ENCODE data around the gene TCEANC. TPM values are rescaled to one million over a fixed set of nuclear protein-coding genes. Genes with fewer than 3 reads are reported as not detected.
"Not testable (repeated sequence)": the region's sequence is repeated elsewhere in the genome, so short reads cannot be mapped to it uniquely, and the experiment has no call there.

Gene TCEANC
- total RNA-seq, 1 donor from 2014 or later: 8.4 TPM

DNA sequence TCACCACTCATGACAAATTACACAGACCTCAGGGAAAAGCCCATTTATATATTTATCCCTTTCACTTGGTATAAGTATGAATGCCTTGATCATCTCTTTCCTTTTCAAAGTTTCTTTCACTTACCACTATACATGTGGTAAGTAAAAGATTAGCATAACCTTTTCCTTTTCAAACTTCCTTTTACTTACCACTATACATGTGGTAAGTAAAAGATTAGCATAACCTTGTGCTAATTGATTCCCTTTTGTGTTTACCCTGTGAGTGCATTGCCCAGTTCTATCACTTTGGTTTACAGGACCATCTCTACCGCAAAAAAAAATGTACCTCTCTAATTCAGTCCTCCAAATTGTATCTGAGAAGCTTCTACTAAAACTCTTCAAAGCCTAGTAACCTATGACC, 32.7 kb upstream of the TCEANC start:
- DNase-seq: no peak
- no peaks in the 10 kb centered on the region for H3K27me3 ChIP-seq (ENCODE audit: low read depth)
- intact Hi-C loops (cut with DNase I): no loop called here
- no peak overlapping the region for H3K4me3 ChIP-seq
- H3K9me3 ChIP-seq: no peaks in the 10 kb centered on the region
- no peak overlapping the region for H3K27ac ChIP-seq
- no peaks in the 10 kb centered on the region for H3K36me3 ChIP-seq
- no peak for TF ChIP-seq CTCF (IDR thresholded peaks at IDR 0.05)
- ATAC-seq: no peak
- H3K4me1 ChIP-seq: no peaks in the 10 kb centered on the region

- no peaks in the 10 kb centered on the region for H3K4me1 ChIP-seq
- intact Hi-C loops (cut with DNase I): no loop called here
- no peak for TF ChIP-seq CTCF (IDR thresholded peaks at IDR 0.05)
- H3K27me3 ChIP-seq (ENCODE audit: low read depth): no peaks in the 10 kb centered on the region
- no peaks in the 10 kb centered on the region for H3K36me3 ChIP-seq
- ATAC-seq (no peak), DNase-seq (no peak)
- H3K9me3 ChIP-seq: no peaks in the 10 kb centered on the region
- no peak overlapping the region for H3K4me3 ChIP-seq
- H3K27ac ChIP-seq: no peak overlapping the region
These were observed 30.5 kb upstream of the TCEANC start for GRCh38 chrX:13622401-13622964.

DNA sequence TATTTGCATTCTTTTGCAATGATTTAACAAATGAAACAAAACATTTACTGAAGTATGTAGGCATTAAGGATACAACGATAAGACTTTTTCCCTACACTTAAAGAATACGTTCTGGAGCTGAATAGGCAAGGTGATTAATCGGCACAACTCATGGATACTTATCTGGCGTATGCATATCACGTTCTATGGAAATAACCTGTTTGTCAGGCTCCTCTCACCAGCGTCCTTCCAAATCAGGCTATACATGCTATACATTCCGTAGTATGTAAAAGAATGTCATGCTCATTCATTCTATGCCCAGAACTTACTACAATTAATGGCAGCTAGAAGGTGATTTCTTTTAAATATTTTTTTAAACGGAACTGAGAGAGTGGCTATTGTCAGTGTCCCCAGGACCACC, 25.6 kb upstream of the TCEANC start:
- TF ChIP-seq CTCF (IDR thresholded peaks at IDR 0.05): no peak
- H3K27ac ChIP-seq: no peak overlapping the region
- DNase-seq (no peak), ATAC-seq (no peak)
- intact Hi-C loops (cut with DNase I): no loop called here
- no peaks in the 10 kb centered on the region for H3K27me3 ChIP-seq (ENCODE audit: low read depth)
- H3K36me3 ChIP-seq: no peaks in the 10 kb centered on the region
- no peaks in the 10 kb centered on the region for H3K9me3 ChIP-seq
- no peak overlapping the region for H3K4me3 ChIP-seq
- H3K4me1 ChIP-seq: no peaks in the 10 kb centered on the region

DNA sequence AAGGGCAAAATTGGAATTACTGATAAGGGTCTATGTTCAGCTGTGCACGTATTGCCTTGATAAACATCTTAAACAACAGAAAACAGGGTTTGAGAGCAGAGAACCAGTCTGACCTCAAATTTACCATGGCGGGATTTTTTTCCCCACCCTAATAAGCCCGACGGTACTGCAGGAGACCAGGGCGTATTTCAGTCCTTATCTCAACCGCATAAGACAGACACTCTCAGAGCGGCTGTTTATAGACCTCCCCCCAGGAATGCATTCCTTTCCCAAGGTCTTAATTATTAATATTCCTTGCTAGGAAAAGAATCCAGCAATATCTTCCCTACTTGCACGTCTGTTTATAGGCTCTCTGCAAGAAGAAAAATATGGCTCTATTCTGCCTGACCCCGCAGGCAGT, 15.7 kb upstream of the TCEANC start:
- ATAC-seq; H3K36me3 ChIP-seq; H3K9me3 ChIP-seq; H3K27me3 ChIP-seq (ENCODE audit: low read depth); H3K27ac ChIP-seq; H3K4me3 ChIP-seq; H3K4me1 ChIP-seq; DNase-seq: not testable (repeated sequence)
- intact Hi-C loops (cut with DNase I): loop anchor here (10.0 kb wide), 1 partner anchor 132 kb away; no protein-coding TSS in a partner anchor

DNA sequence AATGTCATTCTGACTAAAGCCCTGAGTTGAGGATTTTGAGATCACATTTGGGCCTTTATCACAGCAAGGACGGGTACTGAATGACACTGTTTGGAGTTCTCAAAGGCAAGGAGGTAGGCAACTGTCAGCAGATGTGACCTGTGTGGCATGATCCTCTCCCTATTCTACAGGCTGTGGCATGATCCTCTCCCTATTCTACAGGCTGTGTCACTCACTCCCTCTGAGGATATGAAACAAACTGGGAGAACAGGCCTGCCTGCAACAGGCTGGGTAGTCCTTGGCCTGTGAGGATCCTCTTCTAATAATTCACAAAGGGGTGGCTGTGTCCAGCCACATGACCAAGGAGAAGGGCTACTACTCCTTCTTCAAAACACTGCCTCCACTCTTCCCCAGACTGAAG, 14.9 kb upstream of the TCEANC start:
- no peak for ATAC-seq
- Histone ChIP-seq H3K4me3 (no peak overlapping the region), H3K27me3 (ENCODE audit: low read depth) (no peaks in the 10 kb centered on the region), H3K27ac (no peak overlapping the region), H3K9me3 (no peaks in the 10 kb centered on the region), H3K4me1 (no peaks in the 10 kb centered on the region), H3K36me3 (no peaks in the 10 kb centered on the region)
- DNase-seq: no peak
- TF ChIP-seq CTCF (IDR thresholded peaks at IDR 0.05): no peak
- intact Hi-C loops (cut with DNase I): loop anchor here (10.0 kb wide), 1 partner anchor 133 kb away; no protein-coding TSS in a partner anchor

- H3K9me3 ChIP-seq: no peaks in the 10 kb centered on the region
- H3K27me3 ChIP-seq (ENCODE audit: low read depth): no peaks in the 10 kb centered on the region
- intact Hi-C loops (cut with DNase I): loop anchor here (10.0 kb wide), 1 partner anchor 134 kb away; no protein-coding TSS in a partner anchor
- no peak for ATAC-seq
- H3K27ac ChIP-seq: no peak overlapping the region
- no peaks in the 10 kb centered on the region for H3K4me1 ChIP-seq
- TF ChIP-seq CTCF (IDR thresholded peaks at IDR 0.05): no peak
- no peak for DNase-seq
- no peaks in the 10 kb centered on the region for H3K36me3 ChIP-seq
- no peak overlapping the region for H3K4me3 ChIP-seq
These were observed 14.1 kb upstream of the TCEANC start for GRCh38 chrX:13638826-13639225.

DNA sequence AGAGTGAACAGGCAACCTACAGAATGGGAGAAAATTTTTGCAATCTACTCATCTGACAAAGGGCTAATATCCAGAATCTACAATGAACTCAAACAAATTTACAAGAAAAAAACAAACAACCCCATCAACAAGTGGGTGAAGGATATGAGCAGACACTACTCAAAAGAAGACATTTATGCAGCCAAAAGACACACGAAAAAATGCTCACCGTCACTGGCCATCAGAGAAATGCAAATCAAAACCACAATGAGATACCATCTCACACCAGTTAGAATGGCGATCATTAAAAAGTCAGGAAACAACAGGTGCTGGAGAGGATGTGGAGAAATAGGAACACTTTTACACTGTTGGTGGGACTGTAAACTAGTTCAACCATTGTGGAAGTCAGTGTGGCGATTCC, 11.3 kb upstream of the TCEANC start:
- H3K9me3 ChIP-seq; H3K27me3 ChIP-seq (ENCODE audit: low read depth); H3K4me3 ChIP-seq; DNase-seq; H3K27ac ChIP-seq; ATAC-seq; H3K36me3 ChIP-seq; intact Hi-C loops (cut with DNase I); H3K4me1 ChIP-seq: not testable (repeated sequence)
